ENCODE measurements around the gene TLE4.
A peak's percentile ranks its signal among the peaks of the same experiment; 100 is the strongest.

TLE4 gene

DNA sequence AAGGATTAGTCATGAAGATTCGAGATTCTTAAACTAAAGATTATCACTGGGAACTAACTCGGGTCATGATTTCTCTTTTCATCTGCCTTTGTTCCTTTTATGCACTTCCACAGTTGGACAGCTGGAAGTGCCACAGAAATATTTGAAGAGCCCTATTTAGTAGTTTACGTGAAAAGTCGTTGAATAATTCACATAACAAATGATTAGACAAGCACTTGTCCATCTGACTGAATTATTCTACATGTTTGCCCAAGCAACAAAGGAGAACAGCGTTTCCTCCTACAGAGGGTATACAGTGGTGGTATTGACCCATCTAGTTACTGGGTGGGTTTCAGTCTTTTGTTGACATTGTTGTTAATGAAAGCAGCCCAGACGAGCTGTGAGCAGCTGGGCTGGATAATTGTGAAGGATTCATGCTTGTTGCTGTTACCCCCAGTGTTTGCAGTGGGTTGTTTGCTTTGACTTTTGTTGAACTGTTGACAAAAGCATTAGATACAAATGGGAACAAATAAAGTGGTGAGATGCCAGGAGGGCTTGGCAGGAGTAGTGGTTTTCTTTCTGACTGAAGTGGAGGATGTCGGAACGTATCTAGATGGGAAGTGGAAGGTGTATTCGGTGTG is 96.2 kb downstream of the TLE4 start:
- no peak for DNase-seq

GRCh38 chr9:79668956-79669355 is 97.2 kb downstream of the TLE4 start:
- DNase-seq: no peak

DNA sequence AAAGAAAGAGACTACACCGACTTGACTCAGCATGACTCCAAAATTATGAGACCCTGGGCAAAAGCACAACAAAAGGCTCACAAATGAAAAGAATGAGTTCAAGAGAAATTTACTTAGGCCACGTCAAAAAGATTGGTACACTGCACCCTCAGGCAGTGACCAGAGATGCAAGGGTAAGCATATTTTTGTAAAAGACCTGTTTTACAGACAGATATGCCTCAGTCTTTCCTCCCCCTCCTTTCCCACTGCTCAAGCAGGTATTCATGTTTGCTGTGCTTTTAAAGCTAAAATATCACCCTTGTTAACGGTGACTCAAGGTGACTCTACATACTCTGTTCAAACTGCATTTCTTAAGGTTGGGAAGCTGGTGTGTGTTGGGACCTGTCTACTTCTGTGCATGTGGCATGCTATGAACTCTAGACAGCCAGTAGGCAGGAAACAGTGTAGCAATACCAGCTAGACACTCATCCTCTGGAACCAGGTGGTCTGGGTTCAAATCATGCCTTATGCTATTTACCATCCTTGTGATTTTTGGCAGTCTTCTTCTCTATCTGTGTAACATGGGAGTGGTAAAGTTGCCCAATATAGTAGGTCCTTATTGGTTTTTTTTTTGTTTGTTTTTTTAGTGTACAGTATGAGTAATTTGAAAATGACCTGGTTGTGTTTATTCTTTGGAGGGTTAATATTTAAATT is 98.7 kb downstream of the TLE4 start:
- DNase-seq: no peak

DNA sequence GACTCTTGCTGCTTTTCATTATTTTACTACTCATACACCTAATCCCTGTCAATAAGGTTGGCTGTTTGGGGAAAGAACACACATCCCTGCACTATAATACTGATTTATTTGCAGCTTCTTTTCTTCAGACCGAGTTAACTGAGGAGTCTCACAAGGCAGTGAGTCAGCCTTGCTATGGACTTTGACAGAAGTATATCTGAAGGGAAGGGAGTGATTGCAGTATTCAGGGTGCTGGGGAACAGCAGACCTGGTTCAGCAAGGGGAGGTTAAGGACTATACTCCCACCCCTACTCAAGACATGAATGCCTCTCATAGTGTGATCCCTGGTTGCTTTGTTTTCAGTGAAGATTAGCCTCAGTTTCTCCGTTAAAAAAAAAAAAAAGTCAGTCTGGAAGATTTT is 99.8 kb downstream of the TLE4 start:
- DNase-seq: no peak

DNA sequence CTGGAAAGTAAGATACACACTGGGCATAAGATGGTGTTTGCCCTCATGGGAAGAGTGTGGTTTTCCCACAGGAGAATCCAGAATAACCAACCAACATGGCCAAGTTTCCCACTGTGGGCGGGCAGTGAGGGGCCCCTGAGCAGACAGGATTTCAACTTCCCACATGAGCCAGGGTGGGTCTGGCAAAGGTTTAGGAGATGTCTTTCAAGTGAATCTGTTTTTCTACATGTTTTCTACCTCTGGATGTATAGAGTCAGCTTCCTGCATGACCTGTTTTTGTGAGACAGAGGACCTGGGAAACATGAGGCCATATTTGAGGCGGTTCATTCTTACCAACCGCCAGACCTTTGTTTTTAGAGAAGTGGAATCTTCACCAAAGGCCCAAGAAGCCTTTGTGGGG is 100.5 kb downstream of the TLE4 start:
- DNase-seq: no peak

DNA sequence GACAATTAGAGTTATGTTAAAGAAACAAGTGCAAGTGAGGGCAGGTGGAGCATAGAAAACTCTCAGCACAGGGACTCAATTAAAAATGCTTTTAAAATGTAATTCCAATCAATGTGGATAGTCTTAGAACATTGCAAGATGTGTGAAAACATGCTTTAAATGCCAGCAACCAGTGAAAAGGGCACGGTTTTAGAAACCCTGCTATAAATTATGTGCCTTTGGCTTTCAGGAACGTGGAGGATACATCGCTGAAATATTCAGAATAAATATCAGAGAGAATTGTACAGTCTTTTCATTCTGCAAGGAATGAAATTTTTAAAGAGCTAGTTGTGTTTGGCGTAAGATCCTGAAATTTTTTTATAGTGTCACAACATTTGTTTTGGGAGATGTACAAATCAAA is 101.1 kb downstream of the TLE4 start:
- no peak for DNase-seq

GRCh38 chr9:79673614-79674013 is 101.8 kb downstream of the TLE4 start:
- no peak for DNase-seq

DNA sequence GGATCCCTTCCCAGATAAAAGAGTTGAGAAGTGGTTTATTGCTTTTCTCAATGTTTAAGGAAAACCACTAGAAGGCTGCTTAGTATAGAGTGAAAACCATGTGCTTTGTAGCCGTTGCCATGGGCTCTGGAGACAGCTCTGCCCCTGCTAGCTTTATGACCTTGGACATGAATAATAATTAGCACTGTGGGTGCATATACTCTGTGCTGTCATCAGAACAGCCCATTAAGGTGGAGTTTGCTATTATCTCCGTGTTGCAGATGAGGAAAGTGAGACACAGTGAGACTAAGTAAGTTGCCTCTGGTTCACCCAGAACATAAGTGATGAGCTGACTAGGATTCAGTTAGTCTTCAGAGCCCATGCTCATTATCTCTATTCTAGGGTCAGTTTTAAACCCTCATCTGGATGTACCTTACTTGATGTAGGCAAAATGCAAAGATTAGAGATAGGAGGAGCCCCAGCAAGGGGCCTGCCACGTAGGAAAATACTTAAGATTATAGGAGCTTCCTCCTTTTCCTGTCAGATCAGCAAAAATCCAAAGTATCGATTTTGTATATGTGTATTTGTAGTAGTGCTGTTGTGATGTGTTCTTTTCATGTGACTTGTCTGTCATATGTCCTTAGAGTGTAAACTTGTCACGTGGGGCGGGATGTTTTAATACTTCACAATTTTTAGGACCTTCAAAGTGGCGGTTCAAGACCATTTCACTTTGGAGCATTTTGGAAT is 102.5 kb downstream of the TLE4 start:
- no peak for DNase-seq

DNA sequence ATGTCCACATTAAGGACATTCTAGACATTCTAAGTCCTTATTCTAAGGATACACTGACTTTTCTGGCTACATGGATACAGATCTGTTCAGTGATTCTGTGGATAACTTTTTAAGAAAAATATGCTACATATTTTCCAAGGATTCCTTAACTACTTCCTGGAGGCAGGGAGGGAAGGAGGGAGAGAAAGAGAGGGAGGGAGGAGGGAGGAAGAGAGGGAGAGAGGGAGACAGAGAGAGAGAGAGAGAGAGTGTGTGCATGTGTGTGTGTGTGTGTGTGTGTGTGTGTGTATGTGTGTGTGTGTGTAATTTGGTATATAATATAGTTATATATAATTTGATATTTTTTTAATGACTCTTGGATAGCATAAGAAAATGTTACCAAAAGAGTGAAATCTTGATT is 109.8 kb downstream of the TLE4 start:
- no peak for DNase-seq

- no peak for DNase-seq
Measured at GRCh38 chr9:79682076-79682736, 110.4 kb downstream of the TLE4 start.

DNA sequence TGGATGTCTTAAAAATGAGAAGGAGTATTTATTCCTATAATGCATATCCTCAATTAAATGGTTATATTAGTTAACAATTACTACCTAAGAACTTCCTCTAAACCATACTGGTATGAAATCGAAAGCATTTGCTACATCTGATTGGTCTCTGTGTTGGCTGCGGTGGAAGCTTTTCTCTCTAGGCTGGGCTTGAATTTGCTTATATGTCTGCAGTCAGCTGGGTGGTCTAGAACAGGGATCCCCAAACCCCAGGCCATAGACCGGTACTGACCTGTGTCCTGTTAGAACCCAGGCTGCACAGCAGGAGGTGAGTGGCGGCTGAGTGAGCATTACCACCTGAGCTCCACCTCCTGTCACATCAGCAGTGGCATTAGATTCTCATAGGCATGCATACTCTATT is 112.3 kb downstream of the TLE4 start:
- DNase-seq: no peak

DNA sequence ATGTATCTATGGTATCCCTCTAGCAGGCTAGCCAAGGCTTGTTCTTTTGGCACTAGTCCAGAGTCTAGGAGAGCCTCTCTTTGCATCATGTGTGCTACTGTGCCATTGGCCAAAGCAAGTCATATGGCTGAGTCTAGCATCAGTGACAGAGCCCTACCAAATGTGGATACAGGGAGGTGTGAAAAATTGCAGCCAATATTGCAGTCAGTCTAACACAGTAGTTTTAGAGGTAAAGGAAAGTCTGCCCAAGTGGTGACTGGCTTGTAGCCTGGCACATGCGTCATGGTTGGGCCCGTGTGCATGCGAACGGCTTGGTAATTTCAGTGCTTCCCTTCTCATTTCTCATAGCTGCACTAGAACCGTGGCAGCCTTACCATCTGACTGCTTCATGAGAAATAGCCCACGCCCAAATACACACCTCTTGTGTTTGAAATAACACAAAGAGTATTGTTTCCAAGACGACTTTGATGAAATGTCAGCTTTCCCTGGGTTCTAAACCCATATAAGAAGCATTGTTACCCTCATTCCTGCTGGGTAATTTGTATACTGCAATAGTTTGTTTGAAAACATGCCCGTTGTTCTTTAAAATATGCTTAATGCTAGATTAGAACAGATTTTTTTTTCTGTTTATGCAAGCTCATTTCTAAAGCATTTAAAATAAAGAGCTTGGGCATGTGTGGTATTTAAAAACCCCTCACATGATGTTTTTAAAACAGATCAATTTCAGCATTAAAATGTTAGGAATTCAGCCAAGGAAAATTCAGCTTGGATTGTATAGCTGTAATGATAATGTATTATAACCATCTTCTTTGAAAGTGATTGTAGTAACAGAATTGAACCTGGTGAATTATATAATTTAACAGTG is 113.2 kb downstream of the TLE4 start:
- DNase-seq: no peak

- no peak for DNase-seq
Measured at GRCh38 chr9:79685577-79685976, 113.8 kb downstream of the TLE4 start.

- no peak for DNase-seq
Measured at GRCh38 chr9:79686381-79687130, 114.8 kb downstream of the TLE4 start.

GRCh38 chr9:79687131-79687447 is 115.3 kb downstream of the TLE4 start:
- DNase-seq: peak; percentile 56

- no peak for DNase-seq
Measured at GRCh38 chr9:79688363-79688762, 116.6 kb downstream of the TLE4 start.

- DNase-seq: no peak
Measured at GRCh38 chr9:79689576-79689975, 117.8 kb downstream of the TLE4 start.

GRCh38 chr9:79691496-79691895 is 119.7 kb downstream of the TLE4 start:
- DNase-seq: no peak

DNA sequence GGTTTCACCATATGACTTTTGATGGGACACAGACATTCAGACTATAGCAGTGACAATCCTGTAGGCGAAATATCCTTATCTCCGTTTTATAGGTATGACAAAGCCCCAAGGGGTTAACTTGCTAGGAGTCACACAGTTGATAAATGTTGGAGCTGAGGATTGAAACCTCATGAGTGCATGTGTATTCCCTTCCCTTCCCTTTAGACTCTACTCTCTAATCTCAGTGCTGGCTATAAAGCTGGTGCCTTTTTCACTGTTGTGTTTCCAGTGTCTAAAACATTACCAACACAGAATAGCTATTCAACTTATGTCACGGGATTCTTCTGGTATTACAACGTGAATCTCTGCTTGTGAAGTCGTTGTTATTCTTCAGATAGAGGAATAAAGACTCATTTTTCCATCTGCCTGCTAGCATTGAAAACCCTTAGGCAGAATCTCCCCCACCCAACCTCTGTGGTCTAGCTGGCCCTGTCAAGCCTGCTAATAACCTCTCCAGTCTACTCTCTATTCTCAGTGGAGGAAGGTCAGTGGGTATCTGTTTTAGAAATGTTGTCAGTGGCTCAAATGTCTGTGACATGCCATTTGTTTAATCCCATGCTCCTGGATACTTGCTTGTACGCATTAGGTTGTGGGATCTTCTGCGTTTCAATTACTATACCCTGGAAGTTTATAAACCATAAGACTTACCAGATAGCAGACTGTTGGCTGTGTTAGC is 121.2 kb downstream of the TLE4 start:
- no peak for DNase-seq

GRCh38 chr9:79693750-79694149 is 122.0 kb downstream of the TLE4 start:
- DNase-seq: no peak

- DNase-seq: no peak
Measured at GRCh38 chr9:79694208-79694607, 122.4 kb downstream of the TLE4 start.

All from activated CD8-positive, alpha-beta memory T cell treated with anti-CD3 and anti-CD28 coated beads, Interleukin-2, amount 50 U/mL, for 48 hours (primary cell).